HG03520 (cell line): Measurements from ENCODE around the gene LHX3.
"Not testable (repeated sequence)": the region's sequence is repeated elsewhere in the genome, so short reads cannot be mapped to it uniquely, and the experiment has no call there.

Source experiments
- ATAC-seq: cut with Tn5 transposase; IDR thresholded peaks from one replicate; pipeline ENCODE4 v1.9.1; 2021; ENCODE audit warnings: mild to moderate bottlenecking, moderate library complexity; ENCODE audit not compliant: unreplicated experiment

Gene LHX3

DNA sequence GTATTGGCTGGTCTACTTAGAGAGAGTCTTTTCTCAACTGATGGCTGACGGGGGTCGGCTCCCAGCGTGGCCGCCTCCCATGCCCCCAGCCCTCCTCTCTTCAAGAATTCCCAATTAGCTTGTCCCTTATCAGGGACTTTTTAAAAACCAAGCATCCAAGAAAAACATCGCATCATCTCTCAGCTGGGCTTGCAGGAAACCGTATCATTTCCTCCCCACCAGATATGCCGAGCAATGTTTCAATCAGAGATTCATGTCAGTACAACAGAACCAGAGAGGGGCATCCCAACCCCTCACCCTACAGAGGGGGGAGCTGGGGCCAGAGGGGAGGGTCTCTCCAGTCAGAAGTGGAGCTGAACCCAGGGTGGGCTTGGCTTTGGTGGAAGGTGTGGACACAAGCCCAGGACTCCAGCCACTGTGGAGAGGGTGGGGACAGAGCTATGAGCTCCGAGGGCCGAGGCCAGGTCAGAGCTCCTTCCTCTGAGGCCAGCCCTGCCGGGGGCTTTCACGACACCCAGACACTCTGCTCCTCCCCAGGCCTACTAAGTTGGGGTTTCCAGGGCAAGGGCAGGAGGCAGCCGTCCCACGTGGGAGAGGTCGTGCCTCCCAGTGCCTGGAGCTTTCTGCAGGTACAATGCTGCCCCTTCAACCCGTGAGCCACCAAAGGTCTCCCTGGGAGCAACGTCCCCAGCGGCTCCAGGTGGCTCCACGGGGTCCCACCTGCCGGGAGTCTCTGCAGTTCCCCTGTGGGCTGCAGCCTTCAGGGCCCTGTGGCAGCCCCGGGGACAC, 47.3 kb downstream of the LHX3 start:
- no peak for ATAC-seq

DNA sequence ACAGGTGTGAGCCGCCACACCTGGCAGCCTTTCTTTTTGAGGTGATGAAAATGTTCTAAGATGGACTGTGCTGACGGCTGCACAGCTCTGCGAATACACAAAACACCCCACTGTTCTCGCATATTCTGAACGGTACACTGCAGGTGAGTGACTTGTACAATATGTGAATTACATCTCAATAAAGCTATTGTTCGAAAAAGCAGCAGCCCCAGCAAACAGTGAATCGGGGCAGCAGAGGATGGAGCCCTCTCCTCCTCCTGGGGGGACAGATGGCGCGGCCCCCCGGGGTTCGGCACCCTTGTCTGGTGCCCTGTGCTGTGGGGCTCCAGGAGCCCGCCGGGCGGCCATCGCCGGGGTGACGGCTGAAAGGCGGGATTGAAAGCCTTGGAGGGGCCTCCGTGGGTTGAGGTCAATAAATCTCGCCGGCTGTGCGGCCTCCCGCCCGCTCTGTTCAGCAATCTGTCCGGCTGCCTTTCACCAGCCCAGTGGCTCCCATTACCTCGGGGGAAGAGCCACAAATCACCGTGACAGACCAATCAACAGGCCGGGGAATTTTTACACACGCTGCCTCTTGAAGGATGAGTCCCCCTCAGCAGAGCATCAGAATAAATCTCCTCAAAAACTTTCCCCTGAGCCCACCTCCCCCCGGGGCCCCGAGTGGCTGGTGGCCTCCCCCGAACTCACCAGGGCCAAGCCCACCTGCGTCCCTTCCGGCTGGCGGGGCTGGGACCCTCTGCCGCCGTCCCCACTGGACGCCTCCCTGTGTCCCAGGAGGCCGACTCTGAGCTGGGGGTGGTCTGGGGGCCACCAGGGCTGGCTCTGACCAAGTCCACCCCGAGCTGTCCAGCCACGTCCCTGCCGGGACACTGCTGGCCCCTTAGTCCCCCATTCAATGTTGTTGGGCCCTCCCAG, 48.5 kb downstream of the LHX3 start:
- no peak for ATAC-seq

DNA sequence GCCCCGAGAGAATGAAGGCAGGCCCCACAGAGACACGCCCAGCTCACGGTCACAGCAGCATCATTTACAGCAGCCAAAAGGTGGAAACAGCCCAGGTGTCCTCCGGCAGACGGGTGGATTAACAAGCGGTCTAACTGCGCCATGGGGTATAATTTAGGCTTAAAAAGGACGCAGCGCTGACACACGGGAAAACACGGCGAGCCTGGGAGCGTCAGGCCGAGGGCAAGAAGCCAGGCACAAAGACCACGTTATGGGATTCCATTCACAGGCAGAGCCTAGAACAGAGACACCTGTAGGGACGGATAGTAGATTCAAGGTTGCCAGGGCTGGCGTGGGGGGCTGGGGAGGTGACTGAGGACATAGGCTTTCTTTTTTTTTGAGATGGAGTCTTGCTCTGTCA, 49.4 kb downstream of the LHX3 start:
- no peak for ATAC-seq

DNA sequence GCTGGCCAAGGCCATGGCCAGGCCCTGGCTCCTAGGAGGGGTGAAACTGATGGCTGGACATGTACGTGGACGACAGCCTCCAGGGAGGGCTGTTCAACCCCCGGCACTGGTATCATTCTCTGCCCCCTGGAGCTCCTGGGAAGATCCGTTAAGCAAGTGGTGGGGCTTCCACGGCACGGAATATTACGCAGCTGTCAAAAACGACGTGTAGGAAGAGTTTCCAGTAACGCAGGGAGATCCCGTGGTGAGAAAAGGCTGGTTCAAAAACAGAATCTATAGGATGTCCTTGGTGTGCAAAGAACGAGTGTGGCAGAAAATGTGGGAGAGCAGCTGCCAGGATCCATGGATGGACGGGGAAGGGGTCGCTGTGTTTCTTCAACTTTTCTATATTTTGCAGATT, 50.0 kb downstream of the LHX3 start:
- ATAC-seq: no peak

DNA sequence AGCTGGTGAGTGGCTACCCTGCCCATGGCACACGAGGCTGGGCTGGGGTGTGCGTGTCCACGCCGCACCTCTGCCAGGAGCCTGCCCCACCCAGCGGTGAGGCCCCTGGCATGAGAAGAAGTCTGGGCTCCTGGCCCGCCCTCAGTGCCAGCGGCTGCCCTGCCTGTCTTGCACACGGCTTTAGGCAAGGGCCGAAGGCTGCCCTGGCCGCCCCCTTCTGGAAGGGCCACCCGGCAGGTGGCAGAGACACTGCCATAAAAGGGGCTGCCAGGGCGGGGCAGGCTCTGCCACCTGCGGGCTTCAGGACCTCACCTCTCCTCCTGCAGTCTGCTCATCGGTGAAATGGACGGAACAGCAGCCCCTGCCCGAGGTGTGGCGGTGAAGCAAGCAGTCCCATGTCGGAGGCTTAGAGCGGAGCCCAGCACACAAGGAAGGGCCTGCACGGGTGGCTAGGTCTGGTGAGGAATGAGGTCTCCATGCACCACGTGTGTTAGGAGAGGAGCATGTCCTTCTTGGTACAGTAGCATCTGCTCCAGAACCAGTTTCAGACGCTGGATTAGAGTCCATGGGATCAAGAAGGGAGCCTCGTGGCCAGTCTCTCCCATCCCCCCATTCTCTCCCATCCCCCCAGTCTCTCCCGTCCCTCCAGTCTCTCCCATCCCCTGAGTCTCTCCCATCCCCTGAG, 51.4 kb downstream of the LHX3 start:
- ATAC-seq: no peak

DNA sequence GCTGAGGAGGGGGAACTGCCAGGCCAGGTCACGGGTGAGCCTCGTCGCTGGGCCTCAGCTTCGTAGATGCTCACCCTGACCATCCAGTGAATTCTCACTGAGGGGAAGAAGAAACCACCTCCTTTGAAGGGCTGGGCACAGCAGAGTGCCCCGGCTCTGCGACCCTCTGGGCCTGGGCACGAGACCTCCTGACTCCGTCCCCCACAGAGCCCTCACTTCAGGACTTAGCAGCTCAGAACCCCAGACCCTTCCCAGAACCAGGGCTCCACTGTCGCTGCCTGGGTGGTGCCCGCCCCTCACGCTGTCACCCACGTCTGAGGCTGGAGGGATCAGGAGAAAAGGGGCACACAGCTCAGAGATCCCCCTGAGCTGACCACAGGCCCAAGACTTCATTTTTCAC, 52.0 kb downstream of the LHX3 start:
- ATAC-seq: no peak

DNA sequence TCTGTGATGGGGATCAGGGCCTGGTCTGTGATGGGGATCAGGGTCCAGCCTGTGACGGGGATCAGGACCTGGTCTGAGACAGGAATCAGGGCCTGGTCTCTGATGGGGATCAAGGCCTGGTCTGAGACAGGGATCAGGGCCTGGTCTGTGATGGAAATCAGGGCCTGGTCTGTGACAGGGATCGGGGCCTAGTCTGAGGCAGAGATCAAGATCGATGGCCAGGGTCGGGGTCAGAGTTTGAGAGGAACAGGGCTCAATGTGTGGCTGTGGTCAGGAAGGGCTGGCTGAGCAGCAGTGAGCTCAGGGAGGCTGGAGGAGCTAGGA, 52.4 kb downstream of the LHX3 start:
- ATAC-seq: no peak

DNA sequence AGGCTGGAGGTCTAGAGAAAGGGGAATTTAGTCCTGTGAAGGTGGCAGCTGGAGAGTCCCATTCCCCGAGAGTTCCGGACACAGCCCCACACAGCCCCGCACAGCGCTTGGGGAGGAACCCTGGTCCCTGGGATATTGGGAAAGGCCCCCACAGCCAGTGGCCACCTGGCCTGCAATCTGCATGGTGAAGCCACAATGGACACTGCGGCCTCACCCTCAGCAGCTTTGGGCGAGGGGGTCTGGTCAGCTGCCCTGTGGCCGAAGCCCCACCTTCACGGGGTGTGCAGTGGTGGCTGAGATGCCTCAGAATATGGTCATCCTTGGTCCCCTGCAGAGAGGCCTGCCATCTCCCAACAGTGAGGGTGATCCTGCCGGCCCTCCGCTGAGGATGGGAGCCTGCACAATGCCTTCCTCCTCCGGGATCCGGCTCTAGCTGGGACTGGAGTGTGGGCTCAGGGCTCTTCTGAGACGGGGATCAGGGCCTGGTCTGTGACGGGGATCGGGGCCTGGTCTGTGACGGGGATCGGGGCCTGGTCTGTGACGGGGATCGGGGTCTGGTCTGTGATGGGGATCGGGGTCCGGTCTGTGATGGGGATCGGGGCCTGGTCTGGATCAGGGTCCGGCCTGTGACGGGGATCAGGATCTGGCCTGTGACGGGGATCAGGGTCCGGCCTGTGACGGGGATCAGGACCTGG, 52.9 kb downstream of the LHX3 start:
- no peak for ATAC-seq

DNA sequence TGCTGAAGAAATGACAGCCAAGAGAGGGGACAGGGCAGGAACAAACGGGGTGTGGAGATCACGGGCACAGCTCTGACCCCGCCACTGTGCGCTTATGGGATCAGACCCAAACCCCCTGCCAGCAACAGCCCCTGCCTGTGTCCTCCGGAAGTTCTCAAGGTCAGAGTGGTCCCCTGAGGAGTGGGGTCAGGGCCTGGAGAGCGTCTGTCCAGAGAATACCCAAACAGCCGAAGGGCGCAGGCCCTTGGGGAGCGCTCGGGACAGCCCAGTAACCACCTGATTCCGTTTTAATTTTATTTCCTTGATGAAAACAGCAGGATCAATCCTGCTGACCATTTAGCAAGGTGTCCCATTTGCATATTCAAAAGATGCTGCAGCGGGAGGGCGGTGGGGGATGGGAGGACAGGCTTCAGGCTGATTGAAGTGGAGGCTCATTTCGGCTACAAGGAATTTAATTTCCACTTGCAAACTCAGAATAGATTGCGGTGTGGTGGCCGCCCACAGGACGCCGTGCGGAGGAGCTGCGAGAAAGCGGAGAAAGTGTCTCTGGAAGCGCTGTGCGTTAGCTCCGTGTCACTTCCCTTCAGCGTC, 53.6 kb downstream of the LHX3 start:
- ATAC-seq: no peak

DNA sequence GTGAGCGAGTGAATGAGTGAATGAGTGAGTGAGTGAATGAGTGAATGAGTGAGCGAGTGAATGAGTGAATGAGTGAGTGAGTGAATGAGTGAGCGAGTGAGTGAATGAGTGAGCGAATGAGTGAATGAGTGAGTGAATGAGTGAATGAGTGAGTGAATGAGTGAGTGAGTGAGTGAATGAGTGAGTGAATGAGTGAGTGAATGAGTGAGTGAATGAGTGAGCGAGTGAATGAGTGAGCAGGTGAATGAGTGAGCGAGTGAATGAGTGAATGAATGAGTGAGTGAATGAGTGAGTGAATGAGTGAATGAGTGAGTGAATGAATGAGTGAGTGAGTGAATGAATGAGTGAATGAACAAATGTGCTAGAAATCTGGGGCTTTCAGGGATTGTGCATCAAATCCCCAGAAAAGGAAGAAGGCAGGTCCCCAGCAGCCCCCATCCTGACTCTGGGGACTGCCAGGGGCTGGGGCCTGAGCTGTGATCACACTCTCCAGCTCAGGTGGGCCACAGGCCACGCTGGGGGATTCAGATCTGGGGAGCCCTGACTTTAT, 54.2 kb downstream of the LHX3 start:
- not testable (repeated sequence) for ATAC-seq

DNA sequence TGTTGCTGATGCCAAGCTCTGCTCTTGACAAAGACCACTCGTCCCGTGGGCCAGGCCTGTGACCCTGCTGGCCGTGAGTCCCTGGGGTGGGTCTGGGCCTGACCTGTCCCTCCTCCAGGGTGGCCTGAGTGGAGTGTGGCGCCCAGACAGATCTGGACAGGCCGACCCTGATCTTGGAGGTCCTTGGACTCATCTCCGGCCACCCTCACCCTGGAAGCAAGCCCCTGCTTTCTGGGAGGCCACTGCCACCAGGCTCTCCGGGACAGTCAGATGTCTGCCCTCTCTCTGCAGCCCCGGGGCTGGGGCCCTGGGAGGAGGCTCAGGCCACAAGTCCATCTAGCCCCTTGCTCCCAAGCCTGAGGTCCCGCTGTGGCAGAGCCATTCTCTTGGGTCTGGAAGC, 55.1 kb downstream of the LHX3 start:
- ATAC-seq: no peak

DNA sequence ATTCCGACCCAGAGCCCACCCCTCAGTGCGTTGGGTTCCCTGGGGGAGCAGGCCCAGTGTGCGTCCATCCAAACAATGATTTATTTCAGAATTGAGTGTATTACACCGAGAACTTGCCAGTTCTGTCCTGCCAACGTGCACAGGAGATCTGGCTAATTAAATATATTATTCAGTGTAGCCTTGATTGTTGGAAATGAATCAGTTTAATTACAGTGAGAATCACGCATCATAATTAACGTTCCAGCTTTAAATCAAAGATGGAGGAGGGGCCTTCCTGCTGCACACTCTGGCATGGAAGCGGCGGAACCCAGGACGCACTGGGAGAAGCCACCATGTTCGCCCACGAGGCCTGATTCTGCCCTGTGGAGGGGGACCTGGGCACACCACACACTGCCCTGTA, 55.6 kb downstream of the LHX3 start:
- no peak for ATAC-seq

DNA sequence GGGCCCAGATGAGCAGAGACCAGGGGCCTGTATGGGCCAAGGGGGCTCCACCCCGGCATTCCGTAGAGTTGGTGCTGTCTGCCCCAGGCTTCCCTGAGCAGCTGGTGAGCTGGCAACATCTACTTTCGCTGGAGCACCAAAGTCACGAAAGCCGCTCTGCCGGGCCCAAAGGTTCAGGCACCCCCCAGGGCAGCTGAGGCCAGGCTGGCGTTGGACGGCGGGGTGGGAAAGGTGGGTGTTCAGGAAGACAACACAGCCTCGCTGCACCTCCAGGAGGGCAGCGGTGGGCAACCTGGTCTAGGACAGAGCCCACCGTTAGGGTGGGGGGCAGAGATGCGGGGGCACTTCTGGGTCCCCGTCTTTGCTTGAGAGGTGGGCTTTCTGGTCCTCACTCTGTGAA, 56.2 kb downstream of the LHX3 start:
- no peak for ATAC-seq

DNA sequence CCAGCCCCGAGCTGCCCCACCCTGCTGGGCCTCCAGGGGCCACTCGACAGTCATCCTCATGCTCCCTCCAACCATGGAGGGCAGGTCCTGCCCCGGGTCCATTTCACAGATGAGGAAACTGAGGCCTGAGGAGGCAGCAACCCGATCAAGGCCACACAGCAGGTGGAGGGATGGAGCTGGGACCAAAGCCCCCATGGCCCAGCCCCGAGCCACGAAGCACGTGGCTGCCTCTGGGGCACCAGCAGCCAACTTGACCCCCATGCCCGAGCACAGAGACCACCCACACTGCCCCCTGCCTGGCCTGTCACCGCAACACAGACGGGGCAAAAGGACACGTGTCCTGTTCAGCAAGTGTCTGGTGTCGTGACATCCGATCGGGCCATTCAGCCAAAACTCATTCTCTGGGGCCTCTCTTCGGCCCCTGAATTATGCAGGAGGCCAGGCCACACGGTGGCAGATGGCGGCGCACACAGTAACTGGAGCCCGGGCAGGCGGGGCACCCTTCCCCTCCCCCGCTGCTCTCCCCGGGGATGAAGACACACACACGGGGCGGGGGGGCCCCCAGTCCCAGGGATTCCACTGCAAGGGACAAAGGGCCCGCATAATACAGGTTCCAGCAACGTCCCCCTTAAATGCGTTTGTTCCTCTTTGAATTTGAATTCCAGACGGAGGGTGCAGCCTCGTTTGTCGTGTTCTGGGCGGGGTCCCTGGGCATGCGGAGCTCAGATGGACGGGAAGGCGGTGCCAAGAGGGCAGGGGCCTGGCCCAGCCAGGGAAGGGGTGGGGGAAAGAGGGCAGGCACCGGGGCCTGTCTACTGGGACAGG, 56.8 kb downstream of the LHX3 start:
- no peak for ATAC-seq

DNA sequence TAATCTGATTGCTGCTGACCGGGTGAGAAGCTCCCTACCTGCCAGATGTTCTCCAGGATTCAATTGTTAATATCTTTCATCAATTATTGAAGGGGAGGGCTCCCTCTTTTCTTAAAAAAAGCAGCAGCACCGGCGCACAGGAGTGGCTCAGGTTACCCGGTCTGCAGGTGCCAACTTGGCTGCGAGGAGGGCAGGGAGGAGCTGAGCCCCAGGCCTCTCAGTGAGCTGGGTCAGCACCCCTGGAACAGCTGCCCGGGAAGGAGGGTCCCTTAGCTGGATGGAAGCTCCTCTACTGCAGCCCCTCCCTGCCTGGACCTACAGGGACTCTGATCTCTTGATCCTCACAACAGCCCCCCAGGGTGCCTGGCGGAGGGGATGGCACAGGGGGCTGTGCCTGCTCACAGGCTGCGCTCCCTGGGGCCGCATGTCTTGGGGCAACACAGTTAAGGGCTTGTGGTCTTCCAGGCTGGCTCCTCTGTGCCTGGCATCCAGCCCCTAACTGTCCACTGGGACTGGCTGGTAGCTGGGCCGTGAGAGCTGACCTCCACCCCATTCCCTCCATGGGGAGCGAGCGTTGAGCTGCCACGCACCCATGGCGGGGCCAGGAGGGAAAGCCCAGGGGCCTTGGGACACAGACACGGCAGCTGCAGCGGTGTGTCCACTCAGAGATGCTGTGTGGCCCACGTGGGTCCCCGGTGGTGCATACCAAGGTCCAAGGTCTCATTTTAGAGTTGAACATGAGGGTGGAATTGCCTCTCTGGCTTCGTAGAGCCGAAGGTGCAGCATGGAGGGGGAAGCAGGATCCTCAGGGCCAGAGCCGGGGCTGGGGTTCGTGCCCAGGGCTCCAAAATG, 57.7 kb downstream of the LHX3 start:
- ATAC-seq: no peak
